ENCODE data around the gene C1orf74. TPM values are rescaled to one million over a fixed set of nuclear protein-coding genes. Genes with fewer than 3 reads are reported as not detected.

Gene C1orf74
- total RNA-seq, 1 donor from 2014 or later: 2.2 TPM

- FAIRE-seq: no peak
- Histone ChIP-seq H3K4me1 (ENCODE audit: insufficient read depth, low read length) (peaks cover 13% of the 10 kb centered on the region), H2AFZ (ENCODE audit: low read depth, low read length) (no peak overlapping the region), H3K4me2 (ENCODE audit: low read length) (peak overlapping the region; percentile 25), H3K36me3 (ENCODE audit: insufficient read depth, low read length) (peaks cover 36% of the 10 kb centered on the region), H3K27ac (ENCODE audit: low read depth, low read length) (peak overlapping the region; percentile 65), H3K79me2 (ENCODE audit: insufficient read depth, low read length) (peaks cover 37% of the 10 kb centered on the region), H4K20me1 (ENCODE audit: insufficient read depth, low read length) (no peaks in the 10 kb centered on the region), H3K4me3 (ENCODE audit: insufficient read depth, low read depth, low read length) (no peak overlapping the region), H3K27me3 (ENCODE audit: insufficient read depth, low read length) (no peaks in the 10 kb centered on the region), H3K9me3 (ENCODE audit: insufficient read depth, low read depth, low read length) (no peaks in the 10 kb centered on the region), H3K9ac (ENCODE audit: low read length) (no peak overlapping the region)
- peaks cover 11% of the 10 kb centered on the region for H3K36me3 Mint-ChIP-seq (ENCODE audit: low read depth, unreplicated experiment)
- no peaks in the 10 kb centered on the region for H3K27me3 Mint-ChIP-seq (ENCODE audit: low read depth, unreplicated experiment)
- H3K4me3 Mint-ChIP-seq (ENCODE audit: unreplicated experiment): no peak overlapping the region
- DNase-seq (ENCODE audit: low read depth): no peak
- no peaks in the 10 kb centered on the region for H3K9me3 Mint-ChIP-seq (ENCODE audit: unreplicated experiment)
- H3K4me1 Mint-ChIP-seq (ENCODE audit: low read depth, unreplicated experiment): peaks cover 8% of the 10 kb centered on the region
- TF ChIP-seq, protein P1, sequence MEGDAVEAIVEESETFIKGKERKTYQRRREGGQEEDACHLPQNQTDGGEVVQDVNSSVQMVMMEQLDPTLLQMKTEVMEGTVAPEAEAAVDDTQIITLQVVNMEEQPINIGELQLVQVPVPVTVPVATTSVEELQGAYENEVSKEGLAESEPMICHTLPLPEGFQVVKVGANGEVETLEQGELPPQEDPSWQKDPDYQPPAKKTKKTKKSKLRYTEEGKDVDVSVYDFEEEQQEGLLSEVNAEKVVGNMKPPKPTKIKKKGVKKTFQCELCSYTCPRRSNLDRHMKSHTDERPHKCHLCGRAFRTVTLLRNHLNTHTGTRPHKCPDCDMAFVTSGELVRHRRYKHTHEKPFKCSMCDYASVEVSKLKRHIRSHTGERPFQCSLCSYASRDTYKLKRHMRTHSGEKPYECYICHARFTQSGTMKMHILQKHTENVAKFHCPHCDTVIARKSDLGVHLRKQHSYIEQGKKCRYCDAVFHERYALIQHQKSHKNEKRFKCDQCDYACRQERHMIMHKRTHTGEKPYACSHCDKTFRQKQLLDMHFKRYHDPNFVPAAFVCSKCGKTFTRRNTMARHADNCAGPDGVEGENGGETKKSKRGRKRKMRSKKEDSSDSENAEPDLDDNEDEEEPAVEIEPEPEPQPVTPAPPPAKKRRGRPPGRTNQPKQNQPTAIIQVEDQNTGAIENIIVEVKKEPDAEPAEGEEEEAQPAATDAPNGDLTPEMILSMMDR (IDR thresholded peaks at IDR 0.05; ENCODE audit: insufficient read depth, low read depth, low read length): no peak
- no peak for TF ChIP-seq EZH2 (IDR thresholded peaks at IDR 0.05; ENCODE audit: insufficient read depth, low read length)
- H3K27ac Mint-ChIP-seq (ENCODE audit: unreplicated experiment): no peak overlapping the region
These were observed 46.4 kb upstream of the C1orf74 start for GRCh38 chr1:209830722-209831121.

GRCh38 chr1:209829716-209830115 lies 45.4 kb upstream of the C1orf74 start:
- Mint-ChIP-seq H3K4me3 (ENCODE audit: unreplicated experiment) (peak overlapping the region; percentile 95), H3K27ac (ENCODE audit: unreplicated experiment) (no peak overlapping the region), H3K36me3 (ENCODE audit: low read depth, unreplicated experiment) (peaks cover 11% of the 10 kb centered on the region), H3K9me3 (ENCODE audit: unreplicated experiment) (no peaks in the 10 kb centered on the region), H3K4me1 (ENCODE audit: low read depth, unreplicated experiment) (peaks cover 8% of the 10 kb centered on the region), H3K27me3 (ENCODE audit: low read depth, unreplicated experiment) (no peaks in the 10 kb centered on the region)
- Histone ChIP-seq H3K27me3 (ENCODE audit: insufficient read depth, low read length) (no peaks in the 10 kb centered on the region), H3K9ac (ENCODE audit: low read length) (no peak overlapping the region), H3K27ac (ENCODE audit: low read depth, low read length) (no peak overlapping the region), H3K9me3 (ENCODE audit: insufficient read depth, low read depth, low read length) (no peaks in the 10 kb centered on the region), H3K4me1 (ENCODE audit: insufficient read depth, low read length) (peaks cover 13% of the 10 kb centered on the region), H2AFZ (ENCODE audit: low read depth, low read length) (no peak overlapping the region), H3K4me3 (ENCODE audit: insufficient read depth, low read depth, low read length) (no peak overlapping the region), H3K79me2 (ENCODE audit: insufficient read depth, low read length) (peaks cover 37% of the 10 kb centered on the region), H3K36me3 (ENCODE audit: insufficient read depth, low read length) (peaks cover 30% of the 10 kb centered on the region), H3K4me2 (ENCODE audit: low read length) (peak overlapping the region; percentile 91), H4K20me1 (ENCODE audit: insufficient read depth, low read length) (no peaks in the 10 kb centered on the region)
- TF ChIP-seq, protein P1 (IDR thresholded peaks at IDR 0.05; ENCODE audit: insufficient read depth, low read depth, low read length): no peak
- TF ChIP-seq EZH2 (IDR thresholded peaks at IDR 0.05; ENCODE audit: insufficient read depth, low read length): no peak
- FAIRE-seq (no peak), DNase-seq (ENCODE audit: low read depth) (no peak)

GRCh38 chr1:209827384-209828262 lies 43.3 kb upstream of the C1orf74 start, which contains the start of gene UTP25:
UTP25 (plus strand) TSS chr1:209827972; CDS start chr1:209828064, 92 bp downstream.
- Histone ChIP-seq H3K9me3 (ENCODE audit: insufficient read depth, low read depth, low read length) (no peaks in the 10 kb centered on the region), H3K4me3 (ENCODE audit: insufficient read depth, low read depth, low read length) (peak within 1 kb of the TSS; percentile 98), H3K27me3 (ENCODE audit: insufficient read depth, low read length) (no peaks in the 10 kb centered on the region), H3K4me1 (ENCODE audit: insufficient read depth, low read length) (peaks cover 20% of the 10 kb centered on the region), H3K27ac (ENCODE audit: low read depth, low read length) (peak within 1 kb of the TSS; percentile 89), H2AFZ (ENCODE audit: low read depth, low read length) (peak within 1 kb of the TSS; percentile 92), H3K4me2 (ENCODE audit: low read length) (peak within 1 kb of the TSS; percentile 91), H4K20me1 (ENCODE audit: insufficient read depth, low read length) (no peaks in the 10 kb centered on the region), H3K79me2 (ENCODE audit: insufficient read depth, low read length) (peaks cover 31% of the 10 kb centered on the region), H3K36me3 (ENCODE audit: insufficient read depth, low read length) (peaks cover 11% of the 10 kb centered on the region), H3K9ac (ENCODE audit: low read length) (peak within 1 kb of the TSS; percentile 88)
- FAIRE-seq (peak; percentile 98), DNase-seq (ENCODE audit: low read depth) (peak; percentile 96)
- peak within 1 kb of the TSS; percentile 95 for H3K4me3 Mint-ChIP-seq (ENCODE audit: unreplicated experiment)
- peak within 1 kb of the TSS; percentile 83 for H3K27ac Mint-ChIP-seq (ENCODE audit: unreplicated experiment)
- H3K27me3 Mint-ChIP-seq (ENCODE audit: low read depth, unreplicated experiment): no peaks in the 10 kb centered on the region
- TF ChIP-seq EZH2 (IDR thresholded peaks at IDR 0.05; ENCODE audit: insufficient read depth, low read length): no peak
- TF ChIP-seq, protein P1 (IDR thresholded peaks at IDR 0.05; ENCODE audit: insufficient read depth, low read depth, low read length): peak; percentile 82
- peaks cover 15% of the 10 kb centered on the region for H3K4me1 Mint-ChIP-seq (ENCODE audit: low read depth, unreplicated experiment)
- H3K36me3 Mint-ChIP-seq (ENCODE audit: low read depth, unreplicated experiment): peaks cover 2% of the 10 kb centered on the region
- H3K9me3 Mint-ChIP-seq (ENCODE audit: unreplicated experiment): no peaks in the 10 kb centered on the region

All from astrocyte (in vitro differentiated cells and primary cell).